HG02571 (cell line): ENCODE data around the gene NCOA1.
"Not testable (repeated sequence)": the region's sequence is repeated elsewhere in the genome, so short reads cannot be mapped to it uniquely, and the experiment has no call there.

Source experiments
- ATAC-seq: cut with Tn5 transposase; IDR thresholded peaks from one replicate; pipeline ENCODE4 v1.9.1; 2021; ENCODE audit warnings: mild to moderate bottlenecking, moderate library complexity; ENCODE audit not compliant: unreplicated experiment

Gene NCOA1

GRCh38 chr2:24505534-24506275 lies 14.7 kb downstream of the NCOA1 start:
- ATAC-seq: no peak

GRCh38 chr2:24507549-24507948 lies 16.5 kb downstream of the NCOA1 start:
- no peak for ATAC-seq

GRCh38 chr2:24508878-24509277 lies 17.8 kb downstream of the NCOA1 start:
- ATAC-seq: no peak

GRCh38 chr2:24509425-24509824 lies 18.4 kb downstream of the NCOA1 start:
- peak; percentile 66 for ATAC-seq

GRCh38 chr2:24509840-24510239 lies 18.8 kb downstream of the NCOA1 start:
- peak; percentile 44 for ATAC-seq

GRCh38 chr2:24510771-24511170 lies 19.7 kb downstream of the NCOA1 start:
- ATAC-seq: no peak

- ATAC-seq: no peak
Measured at GRCh38 chr2:24511198-24511597, 20.1 kb downstream of the NCOA1 start.

GRCh38 chr2:24511894-24512293 lies 20.8 kb downstream of the NCOA1 start:
- no peak for ATAC-seq

- no peak for ATAC-seq
Measured at GRCh38 chr2:24512404-24512803, 21.4 kb downstream of the NCOA1 start.

GRCh38 chr2:24512831-24513230 lies 21.8 kb downstream of the NCOA1 start:
- ATAC-seq: no peak

- ATAC-seq: no peak
Measured at GRCh38 chr2:24513281-24514071, 22.4 kb downstream of the NCOA1 start.

GRCh38 chr2:24514820-24515219 lies 23.8 kb downstream of the NCOA1 start:
- ATAC-seq: no peak

GRCh38 chr2:24515335-24515734 lies 24.3 kb downstream of the NCOA1 start:
- no peak for ATAC-seq

- no peak for ATAC-seq
Measured at GRCh38 chr2:24515831-24516230, 24.8 kb downstream of the NCOA1 start.

GRCh38 chr2:24517247-24517646 lies 26.2 kb downstream of the NCOA1 start:
- no peak for ATAC-seq

GRCh38 chr2:24520175-24520574 lies 29.1 kb downstream of the NCOA1 start:
- no peak for ATAC-seq

GRCh38 chr2:24521162-24521857 lies 30.3 kb downstream of the NCOA1 start:
- ATAC-seq: no peak

- ATAC-seq: no peak
Measured at GRCh38 chr2:24521975-24522639, 31.1 kb downstream of the NCOA1 start.

GRCh38 chr2:24527536-24527935 lies 36.5 kb downstream of the NCOA1 start:
- ATAC-seq: no peak

GRCh38 chr2:24530796-24531195 lies 39.7 kb downstream of the NCOA1 start:
- ATAC-seq: no peak

- not testable (repeated sequence) for ATAC-seq
Measured at GRCh38 chr2:24531610-24532009, 40.6 kb downstream of the NCOA1 start.
